HL-60 (cell line): Measurements from ENCODE around the gene PLXNB3.

Source experiments
- DNase-seq, 2 experiments: peaks; one replicate each; pipeline ENCODE4 v3.0.0-alpha.2; 2010 to 2020; ENCODE audit warnings: low read depth in 1 of 2, low spot score in 1 of 2
- H3K27ac ChIP-seq: fragments of 250-450 bp; sonication (Bioruptor Pico); replicated peaks from 2 replicates; pipeline ENCODE4 v1.5.1; 2020; ENCODE audit warnings: mild to moderate bottlenecking, moderate library complexity
- H3K27me3 ChIP-seq: fragments of 250-450 bp; sonication (Bioruptor Pico); 2 replicates; pipeline ENCODE4 v1.5.1; 2021; ENCODE audit warnings: mild to moderate bottlenecking, moderate library complexity; ENCODE audit not compliant: insufficient read depth, poor library complexity, severe bottlenecking
- H3K4me3 ChIP-seq: replicated peaks from 2 replicates; pipeline ENCODE4 v1.5.1; 2011; ENCODE audit warnings: mild to moderate bottlenecking, control low read depth, low read length; ENCODE audit not compliant: insufficient read depth
- CTCF ChIP-seq: IDR thresholded peaks from one replicate; pipeline ENCODE4 v1.5.1; 2011; ENCODE audit warnings: low read length, control low read depth, inconsistent platforms; ENCODE audit not compliant: insufficient read depth
- GABPA ChIP-seq: IDR thresholded peaks from 2 replicates; pipeline ENCODE4 v1.6.1; 2012; ENCODE audit warnings: low read depth
- POLR2AphosphoS5 ChIP-seq: IDR thresholded peaks from 2 replicates; pipeline ENCODE4 v1.6.1; 2012; ENCODE audit warnings: low read depth
- REST ChIP-seq: IDR thresholded peaks from 2 replicates; pipeline ENCODE4 v1.6.1; 2012; ENCODE audit warnings: low read depth; ENCODE audit not compliant: insufficient replicate concordance
- SPI1 ChIP-seq: IDR thresholded peaks from 2 replicates; pipeline ENCODE4 v1.6.1; 2012; ENCODE audit warnings: low read depth, mild to moderate bottlenecking, borderline replicate concordance

The PLXNB3 gene

GRCh38 chrX:153801669-153802068 lies 37.6 kb downstream of the PLXNB3 start:
- Histone ChIP-seq H3K27me3 (no peaks in the 10 kb centered on the region), H3K27ac (no peak overlapping the region), H3K4me3 (no peak overlapping the region)
- TF ChIP-seq CTCF (no peak), SPI1 (no peak), GABPA (no peak), REST (no peak), POLR2AphosphoS5 (no peak)
- DNase-seq, result no peak

- DNase-seq, result no peak
- TF ChIP-seq CTCF (no peak), GABPA (no peak), SPI1 (no peak), POLR2AphosphoS5 (no peak), REST (no peak)
These were observed 38.5 kb downstream of the PLXNB3 start for GRCh38 chrX:153802513-153803045.

GRCh38 chrX:153803211-153804099 lies 39.4 kb downstream of the PLXNB3 start:
- H3K4me3 ChIP-seq, result no peak overlapping the region
- TF ChIP-seq CTCF (no peak), POLR2AphosphoS5 (no peak), REST (no peak), GABPA (no peak), SPI1 (no peak)
- no peak overlapping the region for H3K27ac ChIP-seq
- DNase-seq, result no peak
- no peaks in the 10 kb centered on the region for H3K27me3 ChIP-seq

More at GRCh38 chrX:153802513-153803045, 38.5 kb downstream of the PLXNB3 start:
- Histone ChIP-seq H3K27me3 (no peaks in the 10 kb centered on the region), H3K27ac (no peak overlapping the region), H3K4me3 (no peak overlapping the region)
